ENCODE data around the gene H2BK1.
A peak's percentile ranks its signal among the peaks of the same experiment; 100 is the strongest.

Gene H2BK1

GRCh38 chr7:151249034-151249731, 38.9 kb upstream of the H2BK1 start:
- no peak overlapping the region for H3K27ac Mint-ChIP-seq

GRCh38 chr7:151248346-151249033, 38.2 kb upstream of the H2BK1 start, which contains the start of gene SMARCD3:
Gene SMARCD3 (minus strand): TSS chr7:151248694. CDS start chr7:151248562, 132 bp downstream.
- Mint-ChIP-seq H3K27me3 (peaks cover 28% of the 10 kb centered on the region), H3K9me3 (no peaks in the 10 kb centered on the region), H3K4me3 (peak within 1 kb of the TSS; percentile 81), H3K4me1 (peaks cover 32% of the 10 kb centered on the region), H3K36me3 (no peaks in the 10 kb centered on the region), H3K27ac (peak within 1 kb of the TSS; percentile 14)
- ATAC-seq (ENCODE audit: low read depth) = peak; percentile 34
- DNase-seq (ENCODE audit: low spot score in 2 of 2) = peak in 1 of 2 donors; percentile 51

More at GRCh38 chr7:151249034-151249731, 38.9 kb upstream of the H2BK1 start:
- peaks cover 26% of the 10 kb centered on the region for H3K4me1 Mint-ChIP-seq
- H3K9me3 Mint-ChIP-seq = no peaks in the 10 kb centered on the region
- peaks cover 27% of the 10 kb centered on the region for H3K27me3 Mint-ChIP-seq
- H3K36me3 Mint-ChIP-seq = no peaks in the 10 kb centered on the region
- DNase-seq (ENCODE audit: low spot score in 2 of 2) = peak in 1 of 2 donors; percentile 46
- H3K4me3 Mint-ChIP-seq = peak overlapping the region; percentile 63
- peak; percentile 40 for ATAC-seq (ENCODE audit: low read depth)

GRCh38 chr7:151247611-151248345, 37.5 kb upstream of the H2BK1 start:
- H3K27ac Mint-ChIP-seq = peak overlapping the region; percentile 14
- H3K4me3 Mint-ChIP-seq = peak overlapping the region; percentile 81
- peaks cover 36% of the 10 kb centered on the region for H3K4me1 Mint-ChIP-seq
- DNase-seq (ENCODE audit: low spot score in 2 of 2) (no peak), ATAC-seq (ENCODE audit: low read depth) (no peak)
- H3K9me3 Mint-ChIP-seq = no peaks in the 10 kb centered on the region
- H3K36me3 Mint-ChIP-seq = no peaks in the 10 kb centered on the region
- peaks cover 29% of the 10 kb centered on the region for H3K27me3 Mint-ChIP-seq

- no peak for ATAC-seq (ENCODE audit: low read depth)
- H3K9me3 Mint-ChIP-seq = no peaks in the 10 kb centered on the region
- peaks cover 24% of the 10 kb centered on the region for H3K27me3 Mint-ChIP-seq
- peak overlapping the region; percentile 81 for H3K4me3 Mint-ChIP-seq
- H3K27ac Mint-ChIP-seq = no peak overlapping the region
- H3K36me3 Mint-ChIP-seq = no peaks in the 10 kb centered on the region
- peaks cover 33% of the 10 kb centered on the region for H3K4me1 Mint-ChIP-seq
- DNase-seq (ENCODE audit: low spot score in 2 of 2) = no peak
Measured at GRCh38 chr7:151246851-151247580, 36.7 kb upstream of the H2BK1 start.

GRCh38 chr7:151246102-151246850, 36.0 kb upstream of the H2BK1 start:
- peaks cover 32% of the 10 kb centered on the region for H3K4me1 Mint-ChIP-seq
- H3K27ac Mint-ChIP-seq = no peak overlapping the region
- ATAC-seq (ENCODE audit: low read depth) (no peak), DNase-seq (ENCODE audit: low spot score in 2 of 2) (no peak)
- H3K9me3 Mint-ChIP-seq = no peaks in the 10 kb centered on the region
- H3K4me3 Mint-ChIP-seq = peak overlapping the region; percentile 67
- H3K27me3 Mint-ChIP-seq = peaks cover 24% of the 10 kb centered on the region
- H3K36me3 Mint-ChIP-seq = no peaks in the 10 kb centered on the region

- Mint-ChIP-seq H3K4me1 (peaks cover 27% of the 10 kb centered on the region), H3K27me3 (peaks cover 18% of the 10 kb centered on the region)
- ATAC-seq (ENCODE audit: low read depth) = peak; percentile 67
Measured at GRCh38 chr7:151245360-151246101, 35.2 kb upstream of the H2BK1 start.

GRCh38 chr7:151244841-151245346, 34.6 kb upstream of the H2BK1 start:
- Mint-ChIP-seq H3K4me3 (peak overlapping the region; percentile 56), H3K9me3 (no peaks in the 10 kb centered on the region), H3K27me3 (peaks cover 16% of the 10 kb centered on the region), H3K36me3 (peaks cover 2% of the 10 kb centered on the region), H3K27ac (no peak overlapping the region), H3K4me1 (peaks cover 29% of the 10 kb centered on the region)
- no peak for ATAC-seq (ENCODE audit: low read depth)
- no peak for DNase-seq (ENCODE audit: low spot score in 2 of 2)

More at GRCh38 chr7:151245360-151246101, 35.2 kb upstream of the H2BK1 start:
- Mint-ChIP-seq H3K4me3 (peak overlapping the region; percentile 67), H3K27ac (no peak overlapping the region), H3K9me3 (no peaks in the 10 kb centered on the region), H3K36me3 (no peaks in the 10 kb centered on the region)
- DNase-seq (ENCODE audit: low spot score in 2 of 2) = peak; percentile 64 to 78

GRCh38 chr7:151244196-151244840, 34.0 kb upstream of the H2BK1 start:
- Mint-ChIP-seq H3K27me3 (peaks cover 15% of the 10 kb centered on the region), H3K4me1 (peaks cover 31% of the 10 kb centered on the region), H3K27ac (peak overlapping the region; percentile 46), H3K36me3 (peaks cover 2% of the 10 kb centered on the region), H3K9me3 (no peaks in the 10 kb centered on the region), H3K4me3 (peak overlapping the region; percentile 81)
- DNase-seq (ENCODE audit: low spot score in 2 of 2) (peak in 1 of 2 donors; percentile 49), ATAC-seq (ENCODE audit: low read depth) (no peak)

GRCh38 chr7:151243408-151244195, 33.3 kb upstream of the H2BK1 start:
- Mint-ChIP-seq H3K4me1 (peaks cover 29% of the 10 kb centered on the region), H3K4me3 (peak overlapping the region; percentile 81), H3K27me3 (peaks cover 13% of the 10 kb centered on the region), H3K27ac (peak overlapping the region; percentile 46), H3K9me3 (no peaks in the 10 kb centered on the region), H3K36me3 (peaks cover 2% of the 10 kb centered on the region)
- peak in 1 of 2 donors; percentile 59 for DNase-seq (ENCODE audit: low spot score in 2 of 2)
- peak; percentile 49 for ATAC-seq (ENCODE audit: low read depth)

GRCh38 chr7:151243045-151243349, 32.7 kb upstream of the H2BK1 start:
- peaks cover 11% of the 10 kb centered on the region for H3K27me3 Mint-ChIP-seq
- peak overlapping the region; percentile 81 for H3K4me3 Mint-ChIP-seq
- H3K9me3 Mint-ChIP-seq = no peaks in the 10 kb centered on the region
- no peak for DNase-seq (ENCODE audit: low spot score in 2 of 2)
- peaks cover 25% of the 10 kb centered on the region for H3K4me1 Mint-ChIP-seq
- H3K27ac Mint-ChIP-seq = peak overlapping the region; percentile 46
- ATAC-seq (ENCODE audit: low read depth) = no peak
- H3K36me3 Mint-ChIP-seq = peaks cover 2% of the 10 kb centered on the region

- no peak overlapping the region for H3K27ac Mint-ChIP-seq
- peaks cover 11% of the 10 kb centered on the region for H3K27me3 Mint-ChIP-seq
- ATAC-seq (ENCODE audit: low read depth) = no peak
- H3K4me3 Mint-ChIP-seq = no peak overlapping the region
- H3K4me1 Mint-ChIP-seq = peaks cover 20% of the 10 kb centered on the region
- no peaks in the 10 kb centered on the region for H3K9me3 Mint-ChIP-seq
- H3K36me3 Mint-ChIP-seq = peaks cover 2% of the 10 kb centered on the region
- no peak for DNase-seq (ENCODE audit: low spot score in 2 of 2)
Measured at GRCh38 chr7:151242159-151243044, 32.1 kb upstream of the H2BK1 start.

All from memory B cell (primary cell).